HG03280 (cell line): ENCODE results near the gene MUC5AC.
"Not testable (repeated sequence)": the region's sequence is repeated elsewhere in the genome, so short reads cannot be mapped to it uniquely, and the experiment has no call there.

ENCODE experiments used
- ATAC-seq: cut with Tn5 transposase; IDR thresholded peaks from one replicate; pipeline ENCODE4 v1.9.1; 2021; ENCODE audit warnings: mild to moderate bottlenecking, moderate library complexity; ENCODE audit not compliant: unreplicated experiment

MUC5AC gene, protein sequence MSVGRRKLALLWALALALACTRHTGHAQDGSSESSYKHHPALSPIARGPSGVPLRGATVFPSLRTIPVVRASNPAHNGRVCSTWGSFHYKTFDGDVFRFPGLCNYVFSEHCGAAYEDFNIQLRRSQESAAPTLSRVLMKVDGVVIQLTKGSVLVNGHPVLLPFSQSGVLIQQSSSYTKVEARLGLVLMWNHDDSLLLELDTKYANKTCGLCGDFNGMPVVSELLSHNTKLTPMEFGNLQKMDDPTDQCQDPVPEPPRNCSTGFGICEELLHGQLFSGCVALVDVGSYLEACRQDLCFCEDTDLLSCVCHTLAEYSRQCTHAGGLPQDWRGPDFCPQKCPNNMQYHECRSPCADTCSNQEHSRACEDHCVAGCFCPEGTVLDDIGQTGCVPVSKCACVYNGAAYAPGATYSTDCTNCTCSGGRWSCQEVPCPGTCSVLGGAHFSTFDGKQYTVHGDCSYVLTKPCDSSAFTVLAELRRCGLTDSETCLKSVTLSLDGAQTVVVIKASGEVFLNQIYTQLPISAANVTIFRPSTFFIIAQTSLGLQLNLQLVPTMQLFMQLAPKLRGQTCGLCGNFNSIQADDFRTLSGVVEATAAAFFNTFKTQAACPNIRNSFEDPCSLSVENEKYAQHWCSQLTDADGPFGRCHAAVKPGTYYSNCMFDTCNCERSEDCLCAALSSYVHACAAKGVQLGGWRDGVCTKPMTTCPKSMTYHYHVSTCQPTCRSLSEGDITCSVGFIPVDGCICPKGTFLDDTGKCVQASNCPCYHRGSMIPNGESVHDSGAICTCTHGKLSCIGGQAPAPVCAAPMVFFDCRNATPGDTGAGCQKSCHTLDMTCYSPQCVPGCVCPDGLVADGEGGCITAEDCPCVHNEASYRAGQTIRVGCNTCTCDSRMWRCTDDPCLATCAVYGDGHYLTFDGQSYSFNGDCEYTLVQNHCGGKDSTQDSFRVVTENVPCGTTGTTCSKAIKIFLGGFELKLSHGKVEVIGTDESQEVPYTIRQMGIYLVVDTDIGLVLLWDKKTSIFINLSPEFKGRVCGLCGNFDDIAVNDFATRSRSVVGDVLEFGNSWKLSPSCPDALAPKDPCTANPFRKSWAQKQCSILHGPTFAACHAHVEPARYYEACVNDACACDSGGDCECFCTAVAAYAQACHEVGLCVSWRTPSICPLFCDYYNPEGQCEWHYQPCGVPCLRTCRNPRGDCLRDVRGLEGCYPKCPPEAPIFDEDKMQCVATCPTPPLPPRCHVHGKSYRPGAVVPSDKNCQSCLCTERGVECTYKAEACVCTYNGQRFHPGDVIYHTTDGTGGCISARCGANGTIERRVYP (N-terminal part only)

DNA sequence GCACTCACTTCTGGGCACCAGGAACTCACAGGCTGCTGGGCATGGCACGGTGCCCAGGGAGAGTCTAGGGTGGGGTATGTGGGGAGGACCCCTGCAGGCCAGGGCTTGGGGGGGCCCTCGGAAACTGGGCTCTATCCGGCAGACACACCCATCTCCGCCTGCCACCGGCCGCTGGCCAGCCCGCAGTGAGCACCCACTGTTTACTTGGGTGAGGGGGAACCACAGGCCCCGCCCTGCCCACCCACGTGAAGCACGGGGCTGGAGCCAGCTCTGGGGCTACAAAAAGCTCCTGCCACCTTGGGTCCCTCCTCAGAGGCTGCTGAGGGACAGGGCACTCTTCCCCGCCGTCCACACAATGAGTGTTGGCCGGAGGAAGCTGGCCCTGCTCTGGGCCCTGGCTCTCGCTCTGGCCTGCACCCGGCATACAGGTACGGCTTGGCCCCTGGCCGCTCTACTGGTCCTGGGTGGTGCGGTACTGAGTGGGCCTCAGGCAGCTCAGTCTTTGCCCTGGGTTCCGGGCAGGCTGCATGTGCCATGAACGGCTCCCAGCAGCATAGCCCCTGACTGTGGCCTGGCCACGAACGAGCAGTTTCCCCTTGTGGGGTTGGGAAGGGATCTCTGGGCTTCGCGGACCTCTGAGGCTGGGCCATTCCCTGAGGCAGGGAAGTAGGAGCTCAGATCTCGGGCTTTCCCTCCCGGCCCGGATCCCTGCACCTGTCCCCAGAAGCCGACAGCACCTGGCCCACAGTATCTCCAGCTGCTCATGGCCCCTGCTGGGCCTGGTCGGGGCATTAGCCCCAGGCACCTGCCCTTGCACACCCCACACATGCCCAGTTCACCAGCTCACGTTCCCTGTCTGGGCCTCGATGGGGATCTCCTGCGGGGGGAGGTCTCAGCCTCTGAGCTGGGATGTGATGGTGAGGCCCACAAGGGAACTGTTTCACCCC is at the start of gene MUC5AC:
Gene MUC5AC, plus strand, starts transcription at position 309 of the 947 bp plus-strand sequence. Its CDS starts 47 bp downstream, at position 356.
- ATAC-seq: no peak

DNA sequence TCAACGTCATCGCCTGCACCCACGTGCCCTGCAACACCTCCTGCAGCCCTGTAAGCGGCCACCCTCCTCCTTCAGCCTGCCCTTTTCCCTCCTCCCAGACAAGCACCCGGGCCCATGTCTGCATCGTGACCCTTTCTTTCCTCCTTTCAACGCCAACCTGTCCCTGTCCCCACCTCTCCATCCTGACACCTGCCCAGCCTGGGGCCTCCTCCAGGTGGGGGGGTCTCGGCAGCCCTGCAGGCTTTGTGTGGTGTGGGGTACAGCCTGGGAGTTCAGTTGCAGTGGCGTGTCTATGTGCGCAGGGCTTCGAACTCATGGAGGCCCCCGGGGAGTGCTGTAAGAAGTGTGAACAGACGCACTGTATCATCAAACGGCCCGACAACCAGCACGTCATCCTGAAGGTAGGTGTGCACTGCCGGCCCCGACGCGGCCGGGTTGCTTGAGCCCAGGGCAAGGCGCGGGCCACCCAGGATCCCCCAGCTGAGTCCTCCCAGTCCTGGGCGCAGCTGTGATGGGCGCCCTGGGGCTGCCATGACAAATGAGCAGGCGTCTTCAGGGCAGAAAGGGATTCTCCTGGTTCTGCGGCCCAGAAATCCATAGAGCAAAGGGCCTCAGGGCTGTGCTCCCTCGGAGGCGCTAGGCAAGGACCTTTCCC is 49.4 kb upstream of the MUC5AC start:
- no peak for ATAC-seq

DNA sequence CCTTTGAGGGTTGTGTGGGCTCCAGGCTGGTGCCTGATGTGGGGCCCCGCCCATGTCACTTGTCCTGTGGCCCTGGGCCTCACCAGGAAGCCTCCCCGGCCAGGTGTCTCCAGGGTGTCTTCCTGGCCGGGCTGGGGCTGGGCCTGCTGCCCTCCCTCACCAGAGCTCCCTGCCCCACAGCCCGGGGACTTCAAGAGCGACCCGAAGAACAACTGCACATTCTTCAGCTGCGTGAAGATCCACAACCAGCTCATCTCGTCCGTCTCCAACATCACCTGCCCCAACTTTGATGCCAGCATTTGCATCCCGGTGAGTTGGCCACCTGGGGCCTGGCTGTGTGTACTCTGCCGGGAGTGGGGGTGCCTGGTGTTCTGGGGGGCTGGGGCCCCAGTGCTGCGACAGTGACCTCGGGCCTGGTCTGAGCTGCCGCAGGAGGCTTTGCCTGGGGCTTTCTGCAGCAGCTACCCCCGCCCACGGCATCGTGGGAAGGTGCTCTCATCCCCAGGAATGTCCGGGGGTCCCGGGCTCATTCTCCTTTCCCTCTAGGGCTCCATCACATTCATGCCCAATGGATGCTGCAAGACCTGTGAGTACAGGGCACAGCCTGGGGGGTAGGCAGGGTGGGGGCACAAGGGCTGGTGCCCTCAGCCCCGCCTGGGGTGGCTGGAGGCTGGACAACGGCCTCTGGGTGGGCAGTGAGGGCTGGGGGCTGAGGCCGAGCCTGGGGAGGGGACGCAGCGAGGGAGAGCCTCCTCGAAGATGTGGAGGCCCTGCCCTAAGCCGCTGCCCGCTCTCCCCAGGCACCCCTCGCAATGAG is 48.4 kb upstream of the MUC5AC start:
- no peak for ATAC-seq

DNA sequence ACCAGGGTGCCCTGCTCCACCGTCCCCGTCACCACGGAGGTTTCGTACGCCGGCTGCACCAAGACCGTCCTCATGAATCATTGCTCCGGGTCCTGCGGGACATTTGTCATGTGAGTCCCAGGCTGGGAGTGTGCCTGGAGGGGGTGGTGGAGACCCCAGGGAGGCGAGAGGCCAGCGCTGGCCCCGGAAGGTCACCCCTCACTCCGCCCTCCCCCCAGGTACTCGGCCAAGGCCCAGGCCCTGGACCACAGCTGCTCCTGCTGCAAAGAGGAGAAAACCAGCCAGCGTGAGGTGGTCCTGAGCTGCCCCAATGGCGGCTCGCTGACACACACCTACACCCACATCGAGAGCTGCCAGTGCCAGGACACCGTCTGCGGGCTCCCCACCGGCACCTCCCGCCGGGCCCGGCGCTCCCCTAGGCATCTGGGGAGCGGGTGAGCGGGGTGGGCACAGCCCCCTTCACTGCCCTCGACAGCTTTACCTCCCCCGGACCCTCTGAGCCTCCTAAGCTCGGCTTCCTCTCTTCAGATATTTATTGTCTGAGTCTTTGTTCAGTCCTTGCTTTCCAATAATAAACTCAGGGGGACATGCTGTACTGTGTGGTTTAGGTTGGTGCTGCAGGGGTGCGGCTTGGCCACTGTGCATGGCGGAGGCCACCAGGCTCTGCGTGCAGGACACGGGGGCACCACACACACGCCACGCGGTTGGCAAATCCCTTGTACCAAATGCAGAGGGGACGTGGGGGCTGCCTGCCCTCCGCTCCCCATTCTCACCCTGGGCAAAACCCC is 47.6 kb upstream of the MUC5AC start:
- ATAC-seq: no peak

DNA sequence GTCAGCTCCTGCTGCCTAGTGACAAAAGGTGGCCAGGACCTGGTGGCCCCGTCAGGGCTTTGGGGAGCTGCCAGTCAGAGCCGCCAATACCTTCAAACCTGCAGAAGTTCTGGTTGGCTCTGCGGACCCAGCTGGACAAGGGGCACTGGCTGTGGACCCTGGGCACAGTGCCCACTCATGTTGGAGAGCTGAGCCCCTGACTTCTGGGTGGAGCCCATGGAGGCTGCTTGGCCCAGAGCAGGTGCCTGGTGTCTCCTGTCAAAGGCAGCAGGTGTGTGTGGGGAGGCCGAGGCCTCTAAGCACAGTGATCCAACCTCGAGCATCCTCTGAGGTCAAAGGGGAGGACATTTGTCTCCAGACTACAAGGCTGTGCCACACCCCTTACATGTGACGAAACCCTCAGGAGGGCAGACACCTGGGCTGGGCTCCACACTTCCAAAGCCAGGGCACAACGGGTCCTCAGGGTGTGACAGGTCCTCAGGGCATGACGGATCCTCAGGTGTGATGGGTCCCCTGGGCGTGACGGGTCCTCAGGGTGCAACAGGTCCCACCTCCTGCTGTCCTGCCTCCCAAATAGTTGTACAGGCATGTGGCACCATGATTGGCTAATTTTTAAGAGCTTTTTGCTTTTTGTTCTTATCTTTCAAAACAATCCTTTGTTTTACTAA is 46.1 kb upstream of the MUC5AC start:
- ATAC-seq: no peak

DNA sequence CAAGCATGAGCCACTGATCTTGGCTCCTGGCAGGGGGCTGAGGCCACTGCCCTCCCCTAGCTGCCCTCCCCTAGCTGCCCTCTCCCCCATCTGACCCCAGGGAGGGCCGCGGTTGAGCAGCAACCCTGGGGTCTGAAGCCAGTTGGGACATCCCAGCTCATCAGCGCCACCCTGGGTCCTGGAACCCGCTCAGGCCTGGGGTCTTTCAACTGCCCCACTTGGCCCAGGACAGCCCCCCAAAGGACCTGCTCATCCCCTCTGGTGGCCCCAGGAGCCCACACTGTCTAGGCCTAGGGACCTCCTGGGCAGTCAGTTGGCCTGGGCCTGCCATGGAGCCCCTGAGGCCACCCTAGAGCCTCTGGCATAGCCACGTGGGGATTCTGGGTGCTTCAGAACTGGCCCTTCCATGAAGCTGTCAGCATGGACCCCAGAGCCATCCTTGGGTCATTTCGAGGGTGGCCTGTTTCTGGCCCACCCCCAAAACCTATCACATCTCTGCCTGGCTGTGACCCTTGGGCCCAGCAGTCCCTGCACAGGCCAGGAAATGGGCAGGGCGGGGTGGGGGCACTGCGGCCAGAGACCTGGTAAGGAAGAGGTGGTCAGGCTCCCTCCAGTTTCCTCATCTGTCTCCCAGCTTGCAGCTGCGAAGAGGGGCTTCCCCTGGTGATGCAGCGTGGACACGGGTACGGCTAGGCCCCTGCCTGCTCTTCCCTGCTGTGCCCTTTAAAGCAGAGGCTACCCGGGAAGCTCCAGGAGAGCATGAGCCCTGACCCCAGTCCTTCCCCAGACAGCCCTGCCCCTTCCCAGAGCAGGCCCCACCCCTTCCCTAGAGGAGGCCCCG is 45.2 kb upstream of the MUC5AC start:
- no peak for ATAC-seq

DNA sequence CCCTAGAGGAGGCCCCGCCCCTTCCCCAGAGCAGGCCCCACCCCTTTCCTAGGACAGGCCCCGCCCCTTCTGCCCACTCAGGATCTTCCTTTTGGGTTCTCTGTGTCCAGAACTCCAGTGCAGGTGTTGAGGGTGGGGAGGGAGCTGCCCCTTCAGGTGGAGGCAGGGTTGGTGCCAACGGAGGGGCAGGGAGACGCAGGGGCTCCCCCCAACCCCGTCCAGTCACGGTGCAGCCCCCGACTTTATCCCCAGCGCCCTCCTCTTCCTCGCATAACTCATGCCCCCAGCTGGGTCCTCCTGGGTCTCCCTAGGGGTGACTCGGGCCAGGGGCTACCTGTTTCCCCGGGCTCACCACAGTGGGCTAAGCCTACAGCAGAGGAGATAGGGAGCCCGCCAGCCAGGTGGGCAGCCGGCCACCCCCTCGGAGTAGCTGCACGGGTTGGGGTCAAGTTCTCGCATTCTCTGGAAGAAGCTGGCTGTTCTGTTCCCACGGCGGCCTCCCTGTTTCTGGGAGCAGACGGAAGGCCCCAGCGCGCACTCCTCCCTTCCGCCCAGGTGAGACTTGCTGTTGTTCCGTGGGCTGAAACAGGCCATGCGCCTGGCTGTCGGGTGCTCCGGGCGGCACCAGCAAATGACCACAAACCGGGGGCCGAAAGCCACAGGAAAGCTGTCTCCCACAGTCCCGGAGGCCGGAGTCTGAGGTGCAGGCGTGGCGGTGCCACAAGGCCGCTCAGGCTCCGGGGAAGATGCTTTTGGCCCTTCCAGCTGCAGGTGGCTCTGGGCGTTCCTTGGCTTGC is 44.1 kb upstream of the MUC5AC start:
- ATAC-seq: no peak

DNA sequence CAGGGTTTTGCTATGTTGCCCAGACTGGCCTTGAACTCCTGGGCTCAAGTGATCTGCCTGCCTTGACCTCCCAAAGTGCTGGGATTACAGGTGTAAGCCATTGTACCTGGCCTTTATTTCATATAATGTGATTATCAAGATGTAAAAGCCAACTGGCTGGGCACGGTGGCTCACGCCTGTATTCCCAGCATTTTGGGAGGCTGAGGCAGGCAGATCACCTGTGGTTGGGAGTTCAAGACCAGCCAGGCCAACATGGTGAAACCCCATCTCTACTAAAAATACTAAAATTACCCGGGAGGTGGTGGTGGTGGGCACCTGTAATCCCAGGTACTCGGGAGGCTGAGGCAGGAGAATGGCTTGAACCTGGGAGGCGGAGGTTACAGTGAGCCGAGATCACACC is 42.5 kb upstream of the MUC5AC start:
- not testable (repeated sequence) for ATAC-seq

DNA sequence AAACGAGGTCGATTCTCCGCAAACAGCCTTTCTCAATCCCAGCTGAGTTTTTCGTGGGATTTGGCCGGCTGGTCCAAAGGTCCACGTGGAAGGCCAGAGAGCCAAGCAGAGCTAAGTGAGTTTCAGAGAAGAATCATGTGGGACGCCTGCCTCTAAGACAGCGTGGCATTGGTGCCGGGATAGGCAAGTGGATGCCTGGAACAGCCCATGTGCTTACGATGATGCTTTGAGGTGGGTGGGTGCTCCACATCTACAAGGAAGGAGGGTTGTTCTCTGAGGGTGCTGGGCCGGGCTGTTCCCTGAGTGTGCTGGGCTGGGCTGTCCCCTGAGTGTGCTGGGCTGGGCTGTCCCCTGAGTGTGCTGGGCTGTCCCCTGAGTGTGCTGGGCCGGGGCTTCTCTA is 41.6 kb upstream of the MUC5AC start:
- ATAC-seq: no peak

DNA sequence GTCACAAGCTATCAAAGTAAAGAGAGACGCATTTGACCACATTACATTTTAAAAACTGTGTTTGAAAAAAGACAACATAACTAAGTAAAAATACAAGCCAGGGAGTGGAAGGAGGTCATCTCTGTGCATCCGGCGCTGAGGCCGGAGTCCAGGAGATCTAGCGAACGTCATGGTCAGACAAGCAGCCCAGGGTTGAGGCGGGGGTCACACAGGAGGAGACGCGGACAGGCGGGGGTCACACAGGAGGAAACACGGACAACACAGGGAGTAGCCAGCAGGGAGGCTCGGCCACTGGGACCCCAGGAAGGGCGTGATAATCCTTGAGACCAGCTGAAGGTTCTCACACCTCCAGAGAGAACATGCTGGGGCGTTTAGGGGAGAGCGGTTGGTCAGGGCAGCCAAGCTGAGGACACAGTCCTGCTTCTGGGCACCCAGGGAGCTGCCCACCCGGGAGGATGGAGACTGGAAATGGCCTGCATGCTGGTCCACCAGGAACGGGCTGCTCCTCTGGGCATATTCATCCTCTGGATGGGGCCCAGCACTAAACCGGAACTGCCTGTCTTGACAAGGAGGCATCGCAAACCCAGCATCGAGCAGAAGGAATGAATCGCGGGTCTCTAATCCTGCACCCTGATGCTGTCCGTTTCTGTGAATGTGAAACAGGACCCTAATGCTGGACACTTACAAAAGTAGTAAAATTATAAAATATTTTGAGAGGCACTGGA is 40.9 kb upstream of the MUC5AC start:
- no peak for ATAC-seq

DNA sequence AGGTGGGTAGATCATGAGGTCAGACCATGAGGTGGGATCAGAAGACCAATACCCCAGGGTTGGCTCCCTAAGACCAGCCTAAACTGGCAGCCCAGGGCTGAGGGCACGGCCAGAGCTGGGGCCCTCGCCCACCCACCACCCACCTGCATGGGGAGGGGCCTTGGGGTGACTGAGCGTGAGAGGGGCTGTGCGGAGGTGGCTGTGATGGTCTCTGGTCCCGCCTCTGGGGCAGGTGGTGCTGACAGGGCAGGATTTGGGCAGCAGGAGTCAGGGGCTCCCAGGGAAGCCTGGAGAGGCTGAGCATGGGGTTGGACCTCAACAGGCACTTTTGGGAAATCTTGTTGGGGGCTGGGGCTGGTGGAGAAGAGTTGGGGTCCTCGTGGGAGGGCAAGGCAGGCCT is 39.8 kb upstream of the MUC5AC start:
- ATAC-seq: no peak

DNA sequence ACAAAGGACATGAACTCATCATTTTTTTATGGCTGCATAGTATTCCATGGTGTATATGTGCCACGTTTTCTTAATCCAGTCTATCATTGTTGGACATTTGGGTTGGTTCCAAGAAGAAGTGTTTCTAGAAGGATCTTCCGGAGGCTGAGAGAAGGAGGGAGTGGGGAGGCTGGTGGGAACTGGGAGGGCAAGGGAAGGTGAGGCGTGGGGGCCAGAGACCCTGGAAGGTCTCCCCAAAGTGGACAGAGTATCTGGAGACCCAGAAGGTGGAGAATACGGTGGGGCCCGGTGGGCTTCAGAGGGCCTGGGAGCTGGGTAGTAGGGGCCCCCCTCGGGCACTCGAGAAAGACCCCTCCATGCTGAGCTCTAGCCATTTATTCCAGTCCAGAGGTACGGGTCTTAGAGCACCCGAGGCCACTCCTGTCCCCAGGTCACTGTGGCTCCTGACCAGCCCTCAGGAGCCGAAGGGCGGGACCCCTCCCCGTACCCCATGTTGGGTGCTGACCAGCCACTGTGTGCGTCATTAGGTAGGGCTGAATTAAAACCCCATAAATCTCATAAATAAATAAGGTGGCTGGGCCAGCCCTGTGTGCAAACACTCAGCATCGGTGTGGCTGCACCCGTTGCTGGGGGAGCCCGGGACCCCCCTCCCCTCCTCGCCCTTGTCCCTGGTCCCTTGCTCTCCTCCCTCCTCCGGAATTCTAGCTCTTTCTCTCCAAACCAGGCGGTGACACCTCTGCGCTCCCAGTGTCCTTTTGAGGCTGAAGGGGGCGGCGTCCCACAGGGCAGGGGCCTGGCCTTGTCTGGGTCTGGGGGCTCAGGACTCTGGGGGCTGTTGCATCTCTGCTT is 38.8 kb upstream of the MUC5AC start:
- ATAC-seq: no peak

DNA sequence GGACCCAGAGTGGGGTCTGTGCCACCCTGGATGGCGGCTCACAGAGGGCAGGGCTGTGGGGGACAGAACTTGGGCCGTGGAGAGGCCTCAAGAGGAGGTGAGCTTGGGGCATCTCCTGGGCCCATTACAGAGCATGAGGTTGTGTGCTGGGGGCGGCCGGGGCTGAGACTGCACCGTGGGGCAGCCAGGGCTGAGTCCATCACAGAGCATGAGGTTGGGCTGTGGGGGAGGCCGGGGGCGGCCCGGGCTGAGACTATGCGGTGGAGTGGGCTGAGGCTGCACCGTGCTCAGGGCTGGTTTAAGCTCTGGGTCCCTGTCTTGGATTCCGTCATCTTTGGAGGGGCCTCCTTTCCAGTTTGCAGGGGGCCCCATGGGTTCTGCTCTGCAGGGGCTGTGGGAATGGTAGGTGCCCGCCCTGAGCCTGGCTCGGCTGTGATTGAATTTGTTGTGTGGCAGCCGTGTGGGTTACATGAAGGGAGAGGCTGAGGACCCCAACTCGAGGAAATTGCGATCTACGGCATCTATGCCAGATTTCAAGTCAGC is 38.1 kb upstream of the MUC5AC start:
- ATAC-seq: no peak
